Hepatic stellate cell (primary cell): ENCODE measurements around the gene MAB21L2.
A peak's percentile ranks its signal among the peaks of the same experiment; 100 is the strongest.

Experiments used
- DNase-seq: peaks from one replicate; pipeline ENCODE4 v3.0.0; 2011; ENCODE audit warnings: low spot score

The MAB21L2 gene

GRCh38 chr4:150577796-150578195 lies 4.2 kb upstream of the MAB21L2 start:
- DNase-seq, result no peak

DNA sequence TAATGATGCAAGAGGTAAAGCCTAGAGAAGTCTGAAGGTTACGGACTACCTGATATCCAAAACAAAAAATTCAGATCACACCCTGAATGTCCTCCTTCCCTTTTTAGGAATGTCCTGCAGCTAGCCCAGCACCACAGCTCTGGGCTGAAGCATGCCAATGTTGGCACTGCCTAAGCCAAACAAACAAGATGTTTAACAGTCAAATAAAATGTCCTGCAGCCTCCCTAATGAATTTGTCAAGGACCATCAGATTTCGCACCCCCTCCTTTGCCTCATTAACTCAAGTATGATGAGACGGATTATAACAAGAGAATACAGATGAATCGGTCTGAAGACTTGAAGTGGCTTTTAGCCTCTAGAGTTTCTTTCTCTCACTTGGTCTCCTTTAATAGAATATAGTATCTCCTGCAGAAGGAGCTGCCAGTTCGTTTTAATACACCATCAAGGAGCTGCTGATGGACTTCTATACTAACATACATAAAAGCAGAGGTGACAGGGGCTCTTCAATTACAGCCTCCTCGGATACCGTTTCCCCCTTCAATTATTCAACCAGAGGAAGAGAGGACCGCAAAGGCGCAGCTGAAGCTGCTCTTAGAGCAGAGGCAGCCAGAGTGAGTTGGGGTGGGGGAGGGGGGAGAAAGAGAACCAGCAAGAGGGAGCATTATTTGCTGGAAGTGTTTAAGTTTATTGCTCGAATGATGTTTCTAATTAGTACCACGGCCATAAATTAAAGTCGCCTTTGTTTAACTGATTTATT lies 3.0 kb upstream of the MAB21L2 start:
- DNase-seq, result no peak

GRCh38 chr4:150579551-150580234 lies 2.3 kb upstream of the MAB21L2 start:
- peak; percentile 22 for DNase-seq

DNA sequence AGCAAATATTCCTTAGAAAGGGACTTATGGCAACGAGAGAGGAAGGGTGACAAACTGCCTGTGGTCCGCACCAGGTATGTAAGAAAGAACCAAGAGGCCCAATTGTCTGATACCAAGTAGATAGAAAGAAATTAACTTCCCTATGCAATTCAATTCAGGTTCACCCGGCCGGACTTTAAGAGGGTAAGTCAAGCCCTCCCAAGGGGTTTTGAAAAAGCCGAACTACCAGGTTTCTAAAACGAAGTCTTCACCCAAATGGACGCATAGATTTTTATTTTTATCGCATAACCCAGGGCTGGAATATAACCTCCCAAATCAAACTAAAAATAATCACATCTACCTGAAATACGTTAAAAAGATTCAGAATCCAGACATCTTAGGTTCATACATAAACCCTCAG lies 1.6 kb upstream of the MAB21L2 start:
- no peak for DNase-seq

GRCh38 chr4:150581056-150581605 lies 820 bp upstream of the MAB21L2 start:
- no peak for DNase-seq

- DNase-seq, result no peak
Measured at GRCh38 chr4:150581641-150582051, 305 bp upstream of the MAB21L2 start.

GRCh38 chr4:150582873-150583286 lies 929 bp downstream of the MAB21L2 start:
- DNase-seq, result no peak

GRCh38 chr4:150583287-150584110 lies 1.5 kb downstream of the MAB21L2 start:
- peak; percentile 20 for DNase-seq

DNA sequence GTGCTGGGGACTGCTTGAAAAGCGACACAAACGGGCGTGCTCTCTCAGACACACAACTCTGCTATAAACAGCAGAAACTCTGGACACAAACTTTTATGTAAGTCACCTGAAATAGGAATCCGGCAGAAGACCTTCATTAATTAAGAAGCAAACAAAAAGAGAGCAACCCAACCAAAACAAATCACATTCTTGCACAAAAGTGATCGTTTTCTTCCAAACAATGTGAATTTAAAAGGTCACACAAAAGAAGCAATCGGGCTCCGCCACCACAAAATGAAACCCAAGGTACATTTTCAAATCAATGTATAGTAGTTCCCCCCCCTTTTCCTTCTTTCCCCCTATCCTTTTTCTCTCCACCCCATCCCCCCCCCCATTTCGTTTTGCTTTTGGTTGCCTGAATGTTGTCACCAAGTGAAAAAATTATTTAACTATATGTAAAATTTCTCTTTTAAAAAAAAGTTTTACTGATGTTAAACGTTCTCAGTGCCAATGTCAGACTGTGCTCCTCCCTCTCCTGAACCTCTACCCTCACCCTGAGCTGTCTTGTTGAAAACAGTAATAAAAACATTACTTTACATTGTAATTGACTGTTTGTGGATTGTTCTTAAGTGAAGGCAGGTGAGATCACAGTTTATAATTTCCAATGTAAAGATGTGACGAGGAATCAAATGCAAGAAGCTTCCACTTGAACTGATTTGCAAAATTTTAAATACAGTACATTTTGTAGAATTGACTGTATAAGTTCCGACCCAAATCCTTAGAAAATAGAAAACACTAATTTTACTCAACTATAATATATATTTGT lies 2.4 kb downstream of the MAB21L2 start:
- DNase-seq, result no peak

DNA sequence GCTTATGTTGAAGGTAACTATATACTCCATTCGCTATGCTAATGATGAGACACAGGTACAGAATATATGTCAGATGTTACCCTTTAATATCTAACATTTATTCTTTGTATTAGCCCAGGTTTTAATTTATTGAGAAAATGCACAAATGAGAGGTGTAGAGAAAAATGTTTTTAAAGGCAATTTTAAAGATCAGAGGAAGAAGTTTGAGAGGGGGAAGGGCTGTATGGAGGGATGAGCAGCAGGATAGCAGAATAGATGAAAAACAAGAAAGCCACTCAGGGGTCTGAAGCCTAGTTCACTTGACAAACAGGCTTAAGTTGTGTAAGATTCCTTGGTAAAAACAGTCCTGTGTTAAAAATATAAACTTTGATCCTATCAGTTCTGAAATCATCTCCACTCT lies 3.7 kb downstream of the MAB21L2 start:
- no peak for DNase-seq

DNA sequence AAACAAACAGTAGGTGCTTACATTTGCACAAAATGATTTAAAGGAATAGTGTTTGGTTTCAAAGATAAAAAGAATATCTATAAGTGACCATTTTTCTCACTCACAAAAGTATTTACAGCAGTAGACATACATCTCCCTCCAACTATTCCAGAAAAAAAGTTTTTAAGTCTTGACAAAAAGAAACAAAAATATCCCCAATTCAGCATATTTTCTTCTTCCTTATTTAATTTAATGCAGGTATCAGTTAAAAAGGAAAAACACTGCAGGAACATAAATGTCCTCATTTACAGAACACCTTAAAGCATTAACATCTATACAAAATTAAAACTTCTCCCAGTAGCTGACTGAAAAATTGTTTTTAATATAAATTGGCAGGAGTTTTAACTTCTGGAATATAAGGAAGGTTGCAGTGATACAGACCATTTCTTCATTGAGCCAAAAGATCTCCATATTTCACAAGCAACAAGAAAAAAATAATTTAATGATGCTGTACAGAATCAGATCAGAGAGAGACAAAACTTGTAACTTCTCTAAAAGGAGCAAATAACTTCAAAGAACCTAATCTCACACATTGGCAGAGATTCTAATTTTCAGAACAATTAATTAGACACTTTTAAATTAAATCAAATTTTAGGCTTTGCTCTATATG lies 4.3 kb downstream of the MAB21L2 start:
- no peak for DNase-seq

DNA sequence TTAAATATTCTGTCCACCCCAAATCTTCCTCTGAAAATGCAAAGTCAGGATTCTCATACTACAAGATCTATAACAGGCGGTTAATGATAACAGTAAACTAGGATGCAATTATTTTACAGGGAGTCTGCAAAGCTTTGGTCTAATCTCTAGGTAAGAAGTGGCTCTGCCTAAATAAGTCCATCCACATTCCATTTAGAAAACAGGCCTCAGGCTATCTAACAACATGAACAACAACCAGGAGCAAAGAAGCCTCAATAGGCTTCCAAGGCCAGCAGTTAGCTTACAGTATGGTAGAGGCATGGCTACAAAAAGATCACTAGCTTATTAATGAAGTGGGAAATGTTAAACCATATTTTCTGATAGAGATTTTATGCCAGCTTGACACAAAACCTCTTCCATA lies 6.4 kb downstream of the MAB21L2 start:
- no peak for DNase-seq

GRCh38 chr4:150589157-150589556 lies 7.2 kb downstream of the MAB21L2 start:
- no peak for DNase-seq

- DNase-seq, result no peak
Measured at GRCh38 chr4:150590631-150591030, 8.7 kb downstream of the MAB21L2 start.

DNA sequence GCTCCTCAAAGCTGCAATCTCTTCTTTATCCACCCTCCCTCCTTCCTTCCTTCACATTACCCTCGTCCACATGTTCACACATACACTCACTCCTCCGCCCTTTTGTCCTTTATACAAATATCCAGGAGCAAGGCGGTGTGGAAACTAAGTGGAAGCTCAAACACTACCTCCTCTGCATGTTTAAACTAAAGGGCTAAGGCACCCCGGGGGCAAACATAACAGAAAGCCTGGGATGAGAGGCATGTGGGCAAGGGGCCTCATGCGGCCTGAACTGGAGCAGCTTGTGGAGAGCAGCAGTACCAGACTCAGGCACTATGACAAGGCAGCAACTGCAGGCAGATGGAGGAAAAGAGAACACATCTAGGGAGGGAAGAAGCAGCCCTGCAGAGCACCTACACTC lies 9.5 kb downstream of the MAB21L2 start:
- DNase-seq, result no peak

DNA sequence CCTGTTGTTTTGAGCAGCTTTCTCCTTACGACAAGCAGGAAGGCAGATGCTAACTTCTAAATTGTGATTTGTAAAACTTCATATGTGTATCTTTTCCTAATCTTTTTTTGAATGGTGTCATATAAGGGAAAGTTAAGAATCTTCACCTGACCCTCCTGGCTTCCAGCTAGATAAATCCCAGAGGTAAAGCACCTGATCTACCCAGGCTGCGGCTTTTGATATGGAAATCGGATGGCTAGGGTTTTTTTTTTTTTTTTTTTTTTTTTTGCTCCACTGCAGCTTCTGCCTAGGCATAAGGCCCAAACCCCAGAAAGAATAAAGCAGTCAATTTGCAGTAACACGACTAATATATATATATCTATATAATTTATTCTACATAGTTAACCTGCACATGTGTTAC lies 10.0 kb downstream of the MAB21L2 start:
- DNase-seq, result no peak

- DNase-seq, result no peak
Measured at GRCh38 chr4:150593996-150594395, 12.0 kb downstream of the MAB21L2 start.

- no peak for DNase-seq
Measured at GRCh38 chr4:150598909-150599308, 17.0 kb downstream of the MAB21L2 start.

DNA sequence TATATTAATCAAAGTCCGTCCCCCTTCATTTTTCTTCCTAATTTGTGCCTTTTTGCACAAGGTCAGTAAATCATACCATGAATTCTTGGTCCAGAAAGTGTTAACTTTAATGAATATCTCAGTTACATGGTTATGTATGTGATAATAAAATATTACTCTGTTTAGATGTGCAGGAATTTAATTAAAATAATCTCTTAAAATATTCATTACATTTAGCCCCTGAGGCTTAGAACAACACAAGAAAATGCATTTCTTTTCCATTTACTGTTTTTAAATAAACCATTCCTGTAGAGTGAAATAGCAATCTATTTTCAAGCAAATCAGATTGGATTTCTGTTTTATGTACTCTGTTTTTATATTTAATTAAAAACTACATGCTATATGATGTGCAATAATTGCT lies 17.6 kb downstream of the MAB21L2 start:
- DNase-seq, result no peak

DNA sequence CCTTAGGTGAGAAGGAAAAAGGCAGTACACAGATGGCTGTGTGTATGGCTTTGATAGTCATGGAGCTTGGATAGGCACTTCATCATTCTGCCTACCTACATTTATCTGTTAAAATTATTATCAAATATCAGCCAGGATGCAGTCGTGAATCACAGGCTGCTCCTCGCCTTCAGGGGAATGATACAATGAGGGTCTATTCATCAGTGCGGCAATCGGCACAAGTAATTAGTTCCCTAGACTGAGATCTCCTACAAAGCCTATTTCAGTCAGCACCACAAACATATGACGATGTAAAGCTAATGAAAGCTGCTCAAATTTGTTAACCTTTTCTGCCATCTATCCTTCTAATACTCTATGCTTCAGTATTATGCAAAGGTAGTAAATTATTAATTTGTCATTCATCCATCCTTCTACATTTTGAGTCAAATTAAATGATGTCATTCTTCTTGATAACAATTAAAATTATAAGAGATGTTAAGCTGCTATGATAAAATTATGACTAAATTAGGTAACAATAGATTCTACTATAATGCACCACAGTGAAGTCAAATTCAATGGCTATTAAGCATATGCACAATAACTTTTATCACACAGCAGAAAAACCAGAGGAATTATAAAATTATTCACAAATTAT lies 19.0 kb downstream of the MAB21L2 start:
- no peak for DNase-seq

GRCh38 chr4:150609131-150609530 lies 27.2 kb downstream of the MAB21L2 start:
- no peak for DNase-seq
